Measurements from ENCODE around the gene CAMTA1. TPM values are rescaled to one million over a fixed set of nuclear protein-coding genes. Genes with fewer than 3 reads are reported as not detected.

The CAMTA1 gene
- total and polyA plus RNA-seq, 2 donors, result 53.3 to 115 TPM

DNA sequence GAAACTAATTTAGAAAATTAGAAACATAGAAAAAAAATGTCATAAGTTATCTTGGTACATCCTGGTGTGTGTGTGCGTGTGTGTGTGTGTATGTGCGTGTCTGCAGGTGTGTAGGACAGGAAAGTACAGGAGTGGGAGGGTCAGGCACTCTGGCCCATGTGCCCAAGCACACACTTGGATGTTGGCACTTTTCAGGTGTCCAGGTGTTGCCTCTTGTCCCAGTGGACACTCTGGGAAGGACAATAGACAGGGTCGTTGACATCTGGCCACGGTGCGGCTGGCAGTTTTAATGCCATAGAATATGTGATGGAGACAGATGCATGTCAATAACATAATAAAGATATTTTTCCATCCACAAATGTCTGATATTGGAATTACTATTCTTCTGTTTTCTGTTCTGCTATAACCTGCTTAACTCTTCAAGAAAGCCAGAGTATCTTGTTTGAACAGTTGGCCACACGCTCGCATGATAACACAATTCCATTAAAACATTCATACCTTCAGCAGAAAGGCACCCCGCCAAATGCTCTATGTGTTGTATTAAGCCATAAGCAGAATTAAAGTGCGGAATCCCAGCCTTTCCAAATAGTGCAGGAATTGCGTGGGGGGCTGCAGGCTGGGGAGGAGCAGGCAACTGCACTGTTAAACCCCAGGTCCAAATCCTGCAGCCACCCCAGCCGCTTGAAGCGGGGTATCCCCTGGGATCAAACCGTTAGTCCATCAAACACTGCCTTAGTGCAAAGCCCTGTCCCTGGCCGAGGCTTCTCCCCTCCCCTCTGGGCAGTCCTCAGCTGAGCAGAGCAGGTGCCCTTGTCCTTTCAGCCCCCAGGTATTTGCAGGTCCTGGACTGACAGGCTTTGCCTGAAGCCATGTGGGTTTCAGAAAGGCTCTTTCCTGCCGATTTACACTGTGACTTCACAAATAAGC, 390.0 kb downstream of the CAMTA1 start:
- Histone ChIP-seq H3K36me3 (ENCODE audit: insufficient read depth) (no peaks in the 10 kb centered on the region), H3K4me3 (ENCODE audit: low read depth, low read length) (no peak overlapping the region), H3K27ac (ENCODE audit: low read depth) (no peak overlapping the region), H3K4me1 (ENCODE audit: insufficient read depth) (no peaks in the 10 kb centered on the region)
- WGBS, result 81% methylated on average over 15 of the region's 15 CpGs
- no peak for DNase-seq (ENCODE audit: extremely low spot score)

DNA sequence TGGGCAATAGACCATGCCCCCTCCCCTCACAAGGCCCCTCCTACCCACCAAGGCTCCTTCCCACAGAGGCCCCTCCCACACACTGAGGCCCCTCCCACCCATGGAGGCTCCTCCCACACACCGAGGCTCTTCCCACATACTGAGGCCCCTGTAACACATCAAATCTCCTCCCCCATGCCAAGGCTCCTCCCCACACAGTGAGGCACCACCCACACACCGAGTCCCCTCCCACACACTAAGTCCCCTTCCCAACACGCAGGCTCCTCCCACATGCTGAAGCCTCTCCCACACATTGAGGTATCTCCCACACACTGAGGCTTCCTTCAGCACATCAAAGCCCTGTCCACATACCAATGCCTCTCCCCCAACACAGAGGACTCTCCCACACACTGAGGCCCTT, 391.8 kb downstream of the CAMTA1 start:
- H3K36me3 ChIP-seq (ENCODE audit: insufficient read depth), result no peaks in the 10 kb centered on the region
- H3K27ac ChIP-seq (ENCODE audit: low read depth), result no peak overlapping the region
- WGBS, result 94% methylated on average over 3 of the region's 3 CpGs
- H3K4me1 ChIP-seq (ENCODE audit: insufficient read depth), result no peaks in the 10 kb centered on the region
- no peak for DNase-seq (ENCODE audit: extremely low spot score)
- no peak overlapping the region for H3K4me3 ChIP-seq (ENCODE audit: low read depth, low read length)

DNA sequence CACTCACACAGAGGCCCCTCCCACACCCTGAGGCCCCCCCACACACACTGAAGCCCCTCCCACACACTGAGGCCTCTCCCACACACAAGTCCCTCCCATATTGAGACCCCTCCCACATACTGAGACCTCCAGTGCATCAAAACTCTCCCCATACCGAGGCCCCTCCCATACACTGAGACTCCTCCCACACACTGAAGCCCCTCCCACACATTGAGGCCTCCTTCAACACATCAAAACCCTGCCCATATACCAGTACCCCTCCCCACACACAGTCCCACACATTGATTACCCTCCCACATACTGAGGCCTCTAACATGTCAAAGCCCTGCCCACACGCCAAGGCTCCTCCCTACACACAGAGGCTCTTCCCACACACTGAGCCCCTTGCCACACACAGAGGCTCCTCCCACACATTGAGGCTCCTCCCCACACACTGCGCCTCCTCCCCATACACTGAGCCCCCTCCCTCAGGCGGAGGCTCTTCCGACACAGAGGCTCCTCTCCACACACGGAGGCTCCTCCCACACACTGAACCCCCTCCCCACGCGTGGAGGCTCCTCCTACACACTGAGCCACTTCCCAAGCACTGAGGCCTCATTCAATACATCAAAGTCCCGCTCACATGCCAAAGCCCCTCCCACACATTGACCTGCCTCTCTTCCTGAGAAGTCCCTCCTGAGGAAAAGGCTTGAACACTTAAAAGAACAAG, 392.3 kb downstream of the CAMTA1 start:
- Histone ChIP-seq H3K27ac (ENCODE audit: low read depth) (no peak overlapping the region), H3K4me3 (ENCODE audit: low read depth, low read length) (no peak overlapping the region), H3K4me1 (ENCODE audit: insufficient read depth) (no peaks in the 10 kb centered on the region), H3K36me3 (ENCODE audit: insufficient read depth) (no peaks in the 10 kb centered on the region)
- DNase-seq (ENCODE audit: extremely low spot score), result no peak
- WGBS, result 64% methylated on average over 9 of the region's 9 CpGs

DNA sequence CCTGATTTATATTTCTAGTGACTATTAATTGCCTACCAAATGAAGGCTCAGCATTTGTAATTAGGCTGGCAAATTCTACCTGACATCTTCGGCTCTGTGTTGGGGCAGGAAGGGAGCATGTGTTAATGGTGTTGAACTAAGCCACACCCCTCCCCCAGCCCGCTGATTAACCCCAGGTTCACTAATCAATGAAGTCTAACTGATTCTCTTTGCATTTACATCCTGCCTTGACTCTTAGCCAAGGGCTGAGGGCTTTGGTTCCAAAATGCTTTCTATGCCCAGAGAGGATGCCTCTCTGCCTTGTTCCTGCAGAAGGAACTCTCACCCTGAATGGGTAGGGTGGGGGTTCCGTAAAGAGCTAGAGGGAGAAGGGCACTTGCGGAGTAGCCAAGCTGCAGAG, 393.1 kb downstream of the CAMTA1 start:
- Histone ChIP-seq H3K4me1 (ENCODE audit: insufficient read depth) (no peaks in the 10 kb centered on the region), H3K4me3 (ENCODE audit: low read depth, low read length) (no peak overlapping the region), H3K36me3 (ENCODE audit: insufficient read depth) (no peaks in the 10 kb centered on the region), H3K27ac (ENCODE audit: low read depth) (no peak overlapping the region)
- no peak for DNase-seq (ENCODE audit: extremely low spot score)
- WGBS, result 54% methylated on average over 4 of the region's 4 CpGs

DNA sequence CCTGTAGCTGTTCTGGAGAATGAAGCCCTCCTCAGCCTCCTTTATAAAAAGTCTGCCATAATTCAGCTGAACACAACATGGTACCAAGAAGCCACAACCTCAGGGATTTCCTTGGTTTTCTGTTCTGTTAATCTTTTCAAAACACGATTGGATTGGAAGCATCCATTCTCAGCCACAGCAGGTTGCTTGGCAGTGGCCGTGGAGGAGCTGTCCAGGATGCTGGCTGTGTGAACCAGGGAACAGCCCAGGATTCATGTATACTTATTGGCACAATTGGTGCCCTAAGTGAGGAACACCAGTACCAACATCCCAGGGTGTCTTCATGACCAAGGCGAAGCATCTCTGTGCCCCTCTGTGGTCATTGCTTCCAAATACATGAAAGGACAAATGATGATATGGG, 393.5 kb downstream of the CAMTA1 start:
- no peaks in the 10 kb centered on the region for H3K36me3 ChIP-seq (ENCODE audit: insufficient read depth)
- H3K27ac ChIP-seq (ENCODE audit: low read depth), result no peak overlapping the region
- H3K4me3 ChIP-seq (ENCODE audit: low read depth, low read length), result no peak overlapping the region
- no peaks in the 10 kb centered on the region for H3K4me1 ChIP-seq (ENCODE audit: insufficient read depth)
- DNase-seq (ENCODE audit: extremely low spot score), result no peak
- 50% methylated on average over 3 of the region's 3 CpGs for WGBS

DNA sequence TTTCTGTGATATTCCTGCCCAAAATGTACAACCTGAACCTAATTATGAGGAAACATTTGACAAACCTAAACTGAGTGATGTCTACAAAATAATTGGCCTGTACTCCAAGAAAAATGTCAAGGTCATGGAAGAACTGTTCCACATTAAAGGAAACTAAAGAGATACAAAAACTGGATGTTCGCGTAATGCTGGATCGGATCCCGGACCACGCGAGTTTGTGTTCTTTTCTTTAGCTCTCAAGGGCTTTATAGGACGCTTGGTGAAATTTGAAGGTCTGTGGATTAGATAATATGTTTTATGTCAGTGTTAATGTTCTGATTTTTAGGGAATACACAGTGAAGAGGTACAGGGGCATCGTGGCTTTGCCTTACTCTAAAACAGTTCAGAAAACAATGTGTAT, 400.5 kb downstream of the CAMTA1 start:
- Histone ChIP-seq H3K27ac (ENCODE audit: low read depth) (no peak overlapping the region), H3K36me3 (ENCODE audit: insufficient read depth) (no peaks in the 10 kb centered on the region), H3K4me3 (ENCODE audit: low read depth, low read length) (no peak overlapping the region), H3K4me1 (ENCODE audit: insufficient read depth) (no peaks in the 10 kb centered on the region)
- no peak for DNase-seq (ENCODE audit: extremely low spot score)
- WGBS, result 52% methylated on average over 8 of the region's 8 CpGs

DNA sequence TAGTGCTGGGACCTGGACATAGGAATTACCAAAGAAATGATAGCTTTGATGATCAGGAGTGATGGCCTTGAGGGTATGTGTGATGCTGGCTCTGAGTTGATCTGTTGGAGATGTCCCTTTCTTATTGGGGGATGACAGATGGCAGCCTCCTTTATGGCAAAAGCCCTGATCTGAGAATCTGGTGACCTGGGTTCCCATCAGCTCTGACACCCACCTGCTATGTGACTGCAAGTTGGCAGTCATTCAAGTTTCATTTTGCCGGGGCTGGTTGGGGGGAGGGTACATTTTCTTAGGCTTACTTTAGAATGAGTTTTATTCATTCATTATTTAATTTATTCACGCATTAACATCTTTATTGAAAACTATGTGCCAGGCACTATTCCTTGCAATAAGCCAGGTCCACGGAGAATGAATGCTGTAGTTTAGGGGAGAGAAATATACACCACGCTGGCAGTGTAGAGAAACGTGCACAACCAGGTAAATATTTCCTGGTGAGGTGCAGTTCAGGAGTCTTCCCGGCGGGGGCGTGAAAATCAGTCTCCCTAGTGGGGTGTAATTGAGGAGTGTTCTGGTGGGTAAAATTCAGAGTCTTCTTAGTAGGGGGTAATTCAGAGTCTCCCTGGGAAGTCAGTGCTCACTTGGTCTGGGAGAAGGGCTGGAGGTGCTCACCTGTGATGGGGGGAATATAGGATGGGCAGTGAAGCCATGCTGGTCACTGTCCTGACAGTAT, 401.3 kb downstream of the CAMTA1 start:
- WGBS, result 60% methylated on average over 8 of the region's 8 CpGs
- H3K27ac ChIP-seq (ENCODE audit: low read depth), result no peak overlapping the region
- H3K4me3 ChIP-seq (ENCODE audit: low read depth, low read length), result no peak overlapping the region
- H3K36me3 ChIP-seq (ENCODE audit: insufficient read depth), result no peaks in the 10 kb centered on the region
- DNase-seq (ENCODE audit: extremely low spot score), result no peak
- H3K4me1 ChIP-seq (ENCODE audit: insufficient read depth), result no peaks in the 10 kb centered on the region

DNA sequence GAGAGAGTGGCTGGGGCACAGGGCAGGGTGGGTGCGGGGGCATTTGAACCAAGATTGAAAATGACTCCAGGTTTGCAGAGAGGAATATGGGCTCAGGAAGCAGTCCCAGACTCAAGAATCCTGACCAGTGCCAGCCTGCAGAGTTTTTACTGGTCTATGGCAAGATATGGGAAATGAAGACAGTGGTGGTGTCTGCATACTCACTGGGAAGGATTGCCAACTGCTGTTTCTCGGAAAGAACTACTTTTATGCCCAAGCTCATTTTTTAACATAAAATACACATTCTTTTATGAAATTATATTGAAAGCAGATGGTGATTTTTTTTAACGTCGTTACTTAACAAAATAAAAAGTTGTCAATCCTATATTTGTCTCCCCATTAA, 401.8 kb downstream of the CAMTA1 start:
- no peaks in the 10 kb centered on the region for H3K4me1 ChIP-seq (ENCODE audit: insufficient read depth)
- H3K36me3 ChIP-seq (ENCODE audit: insufficient read depth), result no peaks in the 10 kb centered on the region
- H3K27ac ChIP-seq (ENCODE audit: low read depth), result no peak overlapping the region
- DNase-seq (ENCODE audit: extremely low spot score), result no peak
- no peak overlapping the region for H3K4me3 ChIP-seq (ENCODE audit: low read depth, low read length)
- 51% methylated on average over 4 of the region's 4 CpGs for WGBS

DNA sequence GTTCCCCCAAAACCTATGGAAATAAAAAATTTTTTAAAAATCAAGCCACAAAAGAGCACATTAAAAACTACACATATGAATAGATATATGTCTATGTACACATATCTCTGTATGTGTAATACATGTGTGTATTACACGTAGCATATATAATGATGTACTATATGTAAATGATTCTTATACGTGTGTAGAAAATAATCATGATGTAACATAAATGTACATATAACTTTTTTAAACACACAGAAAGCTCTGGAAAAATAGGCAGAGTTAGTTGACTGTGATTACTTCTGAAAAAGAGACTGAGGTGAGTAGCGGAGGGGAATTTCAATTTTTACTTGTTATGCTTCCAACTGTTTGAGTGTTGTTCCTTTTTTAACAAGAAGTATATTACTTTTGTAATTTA, 405.0 kb downstream of the CAMTA1 start:
- Histone ChIP-seq H3K36me3 (ENCODE audit: insufficient read depth) (no peaks in the 10 kb centered on the region), H3K4me1 (ENCODE audit: insufficient read depth) (no peaks in the 10 kb centered on the region), H3K27ac (ENCODE audit: low read depth) (no peak overlapping the region), H3K4me3 (ENCODE audit: low read depth, low read length) (no peak overlapping the region)
- no peak for DNase-seq (ENCODE audit: extremely low spot score)
- WGBS, result 93% methylated on average over 3 of the region's 3 CpGs

DNA sequence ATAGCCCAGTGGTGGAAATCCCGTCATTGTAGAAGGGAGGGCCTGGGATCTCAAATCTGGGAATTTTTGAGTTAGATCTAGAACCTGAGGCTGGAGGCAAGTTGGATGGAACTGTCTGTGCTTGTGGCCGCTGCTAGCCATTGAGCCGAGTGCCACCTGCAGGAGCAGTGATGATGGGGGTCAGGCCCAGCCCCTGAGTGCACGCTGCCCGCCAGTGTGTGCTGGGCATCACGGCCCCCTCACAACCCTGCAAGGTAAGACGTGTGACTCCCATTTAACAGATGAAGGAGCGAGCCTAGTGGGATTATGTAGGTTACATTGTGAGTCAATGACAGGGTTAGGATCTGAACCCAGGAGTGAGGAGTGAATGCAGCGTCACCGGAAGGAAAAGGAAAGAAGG, 407.2 kb downstream of the CAMTA1 start:
- Histone ChIP-seq H3K4me3 (ENCODE audit: low read depth, low read length) (no peak overlapping the region), H3K4me1 (ENCODE audit: insufficient read depth) (no peaks in the 10 kb centered on the region), H3K36me3 (ENCODE audit: insufficient read depth) (no peaks in the 10 kb centered on the region), H3K27ac (ENCODE audit: low read depth) (no peak overlapping the region)
- DNase-seq (ENCODE audit: extremely low spot score), result no peak
- whole genome bisulfite sequencing, result 94% methylated on average over 10 of the region's 10 CpGs

DNA sequence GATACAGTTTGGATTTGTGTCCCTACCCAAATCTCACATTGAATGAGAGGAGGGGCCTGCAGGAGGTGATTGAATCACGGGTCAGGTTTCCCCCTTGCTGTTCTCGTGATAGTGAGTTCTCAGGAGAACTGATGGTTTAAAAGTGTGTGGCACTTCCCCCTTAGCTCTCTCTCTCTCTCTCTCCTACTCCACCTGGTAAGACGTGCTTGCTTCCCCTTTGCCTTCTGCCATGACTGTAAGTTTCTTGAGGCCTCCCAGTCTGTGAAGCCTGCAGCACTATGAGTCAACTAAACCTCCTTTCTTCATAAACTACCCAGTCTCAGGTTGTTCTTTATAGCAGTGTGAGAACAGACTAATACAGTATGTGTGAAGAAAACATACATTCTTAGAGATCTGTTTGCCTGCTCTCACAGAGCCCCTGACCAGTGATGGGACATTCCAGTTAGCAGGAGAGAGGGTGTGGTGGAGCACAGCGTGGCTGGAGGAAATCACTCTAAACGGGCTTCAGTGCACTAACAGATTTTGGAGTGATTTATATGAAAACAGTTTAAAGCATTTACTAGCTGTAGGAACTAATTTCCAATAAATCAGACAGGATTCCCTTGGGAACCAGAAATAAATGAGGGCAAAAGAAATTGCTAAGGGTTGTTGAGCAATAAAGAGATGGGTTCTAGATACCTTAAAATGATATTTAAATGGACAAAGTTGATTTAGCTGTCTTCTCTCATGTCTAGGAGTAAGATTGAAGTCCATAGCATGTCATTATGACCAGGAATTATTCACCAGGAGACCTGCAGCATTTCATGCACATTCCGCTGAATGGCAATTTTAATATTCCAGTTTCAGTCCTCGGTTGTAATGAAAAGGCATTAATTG, 411.0 kb downstream of the CAMTA1 start:
- Histone ChIP-seq H3K4me1 (ENCODE audit: insufficient read depth) (no peaks in the 10 kb centered on the region), H3K27ac (ENCODE audit: low read depth) (no peak overlapping the region), H3K36me3 (ENCODE audit: insufficient read depth) (no peaks in the 10 kb centered on the region), H3K4me3 (ENCODE audit: low read depth, low read length) (no peak overlapping the region)
- 71% methylated on average over 7 of the region's 7 CpGs for WGBS
- no peak for DNase-seq (ENCODE audit: extremely low spot score)

DNA sequence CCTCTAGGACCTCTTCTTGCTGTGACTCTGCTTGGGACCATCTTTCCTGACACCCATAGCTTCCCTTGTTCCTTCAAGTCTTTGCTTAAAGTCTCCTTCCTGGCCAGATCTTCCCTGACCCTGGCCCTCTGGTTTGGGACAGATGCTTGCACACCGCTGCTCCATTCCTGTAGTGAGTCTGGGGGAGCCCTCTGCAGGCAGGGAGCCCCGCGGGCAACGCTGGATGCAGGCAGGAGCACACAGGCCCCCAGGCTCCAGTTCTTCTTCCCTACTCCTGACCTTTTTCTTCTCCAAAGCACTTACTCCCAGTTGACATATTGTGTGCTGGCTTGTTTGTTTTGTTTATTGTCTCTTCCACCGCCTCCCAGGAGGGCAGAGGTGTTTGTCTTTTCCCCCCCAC, 413.4 kb downstream of the CAMTA1 start:
- WGBS, result 80% methylated on average over 5 of the region's 5 CpGs
- H3K27ac ChIP-seq (ENCODE audit: low read depth), result no peak overlapping the region
- H3K36me3 ChIP-seq (ENCODE audit: insufficient read depth), result no peaks in the 10 kb centered on the region
- no peak for DNase-seq (ENCODE audit: extremely low spot score)
- no peaks in the 10 kb centered on the region for H3K4me1 ChIP-seq (ENCODE audit: insufficient read depth)
- no peak overlapping the region for H3K4me3 ChIP-seq (ENCODE audit: low read depth, low read length)
